Measurements from ENCODE around the gene TBC1D2B. TPM values are rescaled to one million over a fixed set of nuclear protein-coding genes. Genes with fewer than 3 reads are reported as not detected.

The TBC1D2B gene
- total RNA-seq, 1 donor from 2014 or later = 62.3 TPM

- H3K4me1 Mint-ChIP-seq = peaks cover 25% of the 10 kb centered on the region
- H3K27ac Mint-ChIP-seq = no peak overlapping the region
- H3K9me3 Mint-ChIP-seq = no peaks in the 10 kb centered on the region
- DNase-seq = no peak
- H3K27me3 Mint-ChIP-seq = no peaks in the 10 kb centered on the region
- H3K4me3 Mint-ChIP-seq = no peak overlapping the region
- peaks cover 64% of the 10 kb centered on the region for H3K36me3 Mint-ChIP-seq (ENCODE audit: low read depth)
- intact Hi-C loops (cut with micrococcal nuclease) = loop anchor here (5.0 kb wide), 1 partner anchor 84 kb away; no protein-coding TSS in a partner anchor
These were observed 59.1 kb downstream of the TBC1D2B start for GRCh38 chr15:78018445-78018844.

GRCh38 chr15:78016860-78017259 is 60.7 kb downstream of the TBC1D2B start:
- DNase-seq = no peak
- Mint-ChIP-seq H3K4me1 (peaks cover 24% of the 10 kb centered on the region), H3K27me3 (no peaks in the 10 kb centered on the region), H3K27ac (no peak overlapping the region), H3K36me3 (ENCODE audit: low read depth) (peaks cover 65% of the 10 kb centered on the region), H3K4me3 (no peak overlapping the region), H3K9me3 (no peaks in the 10 kb centered on the region)
- intact Hi-C loops (cut with micrococcal nuclease) = loop anchor here (5.0 kb wide), 1 partner anchor 85 kb away; no protein-coding TSS in a partner anchor

GRCh38 chr15:78012643-78013077 is 64.9 kb downstream of the TBC1D2B start:
- intact Hi-C loops (cut with micrococcal nuclease) = no loop called here
- Mint-ChIP-seq H3K27ac (no peak overlapping the region), H3K36me3 (ENCODE audit: low read depth) (peaks cover 58% of the 10 kb centered on the region)

GRCh38 chr15:78010067-78010466 is 67.4 kb downstream of the TBC1D2B start:
- no peak overlapping the region for H3K27ac Mint-ChIP-seq
- intact Hi-C loops (cut with micrococcal nuclease) = no loop called here
- no peaks in the 10 kb centered on the region for H3K9me3 Mint-ChIP-seq
- H3K4me1 Mint-ChIP-seq = peaks cover 18% of the 10 kb centered on the region
- H3K27me3 Mint-ChIP-seq = no peaks in the 10 kb centered on the region
- H3K36me3 Mint-ChIP-seq (ENCODE audit: low read depth) = peaks cover 50% of the 10 kb centered on the region
- no peak for DNase-seq
- no peak overlapping the region for H3K4me3 Mint-ChIP-seq

More at GRCh38 chr15:78012643-78013077, 64.9 kb downstream of the TBC1D2B start:
- no peak for DNase-seq
- Mint-ChIP-seq H3K4me1 (peaks cover 14% of the 10 kb centered on the region), H3K4me3 (no peak overlapping the region), H3K9me3 (no peaks in the 10 kb centered on the region), H3K27me3 (no peaks in the 10 kb centered on the region)

- DNase-seq = no peak
- no peaks in the 10 kb centered on the region for H3K27me3 Mint-ChIP-seq
- H3K4me3 Mint-ChIP-seq = no peak overlapping the region
- intact Hi-C loops (cut with micrococcal nuclease) = no loop called here
- no peak overlapping the region for H3K27ac Mint-ChIP-seq
- H3K36me3 Mint-ChIP-seq (ENCODE audit: low read depth) = peaks cover 50% of the 10 kb centered on the region
- peaks cover 18% of the 10 kb centered on the region for H3K4me1 Mint-ChIP-seq
- H3K9me3 Mint-ChIP-seq = no peaks in the 10 kb centered on the region
These were observed 69.3 kb downstream of the TBC1D2B start for GRCh38 chr15:78007964-78008886.

GRCh38 chr15:78007211-78007931 is 70.1 kb downstream of the TBC1D2B start:
- Mint-ChIP-seq H3K36me3 (ENCODE audit: low read depth) (peaks cover 51% of the 10 kb centered on the region), H3K4me3 (no peak overlapping the region), H3K27me3 (no peaks in the 10 kb centered on the region), H3K4me1 (peaks cover 20% of the 10 kb centered on the region), H3K9me3 (no peaks in the 10 kb centered on the region), H3K27ac (peak overlapping the region; percentile 50)
- DNase-seq = no peak
- intact Hi-C loops (cut with micrococcal nuclease) = no loop called here

- peaks cover 20% of the 10 kb centered on the region for H3K4me1 Mint-ChIP-seq
- peaks cover 48% of the 10 kb centered on the region for H3K36me3 Mint-ChIP-seq (ENCODE audit: low read depth)
- DNase-seq = no peak
- H3K9me3 Mint-ChIP-seq = no peaks in the 10 kb centered on the region
- H3K27me3 Mint-ChIP-seq = no peaks in the 10 kb centered on the region
- peak overlapping the region; percentile 50 for H3K27ac Mint-ChIP-seq
- intact Hi-C loops (cut with micrococcal nuclease) = no loop called here
- no peak overlapping the region for H3K4me3 Mint-ChIP-seq
These were observed 70.8 kb downstream of the TBC1D2B start for GRCh38 chr15:78006567-78007205.

- peak overlapping the region; percentile 72 for H3K27ac Mint-ChIP-seq
- peaks cover 25% of the 10 kb centered on the region for H3K4me1 Mint-ChIP-seq
- intact Hi-C loops (cut with micrococcal nuclease) = no loop called here
These were observed 72.4 kb downstream of the TBC1D2B start for GRCh38 chr15:78004919-78005634.

GRCh38 chr15:78004222-78004727 is 73.2 kb downstream of the TBC1D2B start:
- Mint-ChIP-seq H3K27me3 (no peaks in the 10 kb centered on the region), H3K27ac (no peak overlapping the region), H3K4me3 (no peak overlapping the region), H3K9me3 (no peaks in the 10 kb centered on the region), H3K4me1 (peaks cover 25% of the 10 kb centered on the region), H3K36me3 (ENCODE audit: low read depth) (peaks cover 59% of the 10 kb centered on the region)
- intact Hi-C loops (cut with micrococcal nuclease) = no loop called here
- no peak for DNase-seq

More at GRCh38 chr15:78004919-78005634, 72.4 kb downstream of the TBC1D2B start:
- no peak overlapping the region for H3K4me3 Mint-ChIP-seq
- peaks cover 56% of the 10 kb centered on the region for H3K36me3 Mint-ChIP-seq (ENCODE audit: low read depth)
- H3K27me3 Mint-ChIP-seq = no peaks in the 10 kb centered on the region
- no peaks in the 10 kb centered on the region for H3K9me3 Mint-ChIP-seq
- no peak for DNase-seq

GRCh38 chr15:78003539-78004008 is 73.9 kb downstream of the TBC1D2B start:
- intact Hi-C loops (cut with micrococcal nuclease) = no loop called here
- H3K4me1 Mint-ChIP-seq = peaks cover 25% of the 10 kb centered on the region
- no peak overlapping the region for H3K27ac Mint-ChIP-seq
- no peak overlapping the region for H3K4me3 Mint-ChIP-seq
- DNase-seq = no peak
- no peaks in the 10 kb centered on the region for H3K9me3 Mint-ChIP-seq
- H3K36me3 Mint-ChIP-seq (ENCODE audit: low read depth) = peaks cover 53% of the 10 kb centered on the region
- H3K27me3 Mint-ChIP-seq = no peaks in the 10 kb centered on the region

- intact Hi-C loops (cut with micrococcal nuclease) = no loop called here
These were observed 74.5 kb downstream of the TBC1D2B start for GRCh38 chr15:78002996-78003395.

GRCh38 chr15:78001656-78002055 is 75.9 kb downstream of the TBC1D2B start:
- intact Hi-C loops (cut with micrococcal nuclease) = no loop called here
- Mint-ChIP-seq H3K36me3 (ENCODE audit: low read depth) (peaks cover 53% of the 10 kb centered on the region), H3K4me1 (peaks cover 19% of the 10 kb centered on the region), H3K27ac (peak overlapping the region; percentile 45), H3K4me3 (no peak overlapping the region), H3K9me3 (no peaks in the 10 kb centered on the region), H3K27me3 (no peaks in the 10 kb centered on the region)
- DNase-seq = no peak

More at GRCh38 chr15:78002996-78003395, 74.5 kb downstream of the TBC1D2B start:
- H3K9me3 Mint-ChIP-seq = no peaks in the 10 kb centered on the region
- no peak overlapping the region for H3K4me3 Mint-ChIP-seq
- DNase-seq = no peak
- H3K4me1 Mint-ChIP-seq = peaks cover 25% of the 10 kb centered on the region
- H3K27ac Mint-ChIP-seq = no peak overlapping the region
- H3K27me3 Mint-ChIP-seq = no peaks in the 10 kb centered on the region
- peaks cover 56% of the 10 kb centered on the region for H3K36me3 Mint-ChIP-seq (ENCODE audit: low read depth)

- Mint-ChIP-seq H3K36me3 (ENCODE audit: low read depth) (peaks cover 54% of the 10 kb centered on the region), H3K27me3 (no peaks in the 10 kb centered on the region), H3K4me3 (no peak overlapping the region), H3K9me3 (no peaks in the 10 kb centered on the region), H3K27ac (peak overlapping the region; percentile 3), H3K4me1 (peaks cover 17% of the 10 kb centered on the region)
- no peak for DNase-seq
- intact Hi-C loops (cut with micrococcal nuclease) = loop anchor here (1.0 kb wide), 1 partner anchor 107 kb away; no protein-coding TSS in a partner anchor
These were observed 76.6 kb downstream of the TBC1D2B start for GRCh38 chr15:78000927-78001249.

Data from activated CD4-positive, alpha-beta T cell treated with anti-CD3 and anti-CD28 coated beads, Interleukin-2, amount 10 ng/mL, durations not matched to agents 24 days and 14 days (primary cell).